Activated T-cell treated with anti-CD3 and anti-CD28 coated beads for 1 hour (primary cell): ENCODE data around the gene DCTN1.

Experiments
- DNase-seq: peaks from one replicate; pipeline ENCODE4 v3.0.0-alpha.2; 2020; ENCODE audit warnings: low read depth

The DCTN1 gene

DNA sequence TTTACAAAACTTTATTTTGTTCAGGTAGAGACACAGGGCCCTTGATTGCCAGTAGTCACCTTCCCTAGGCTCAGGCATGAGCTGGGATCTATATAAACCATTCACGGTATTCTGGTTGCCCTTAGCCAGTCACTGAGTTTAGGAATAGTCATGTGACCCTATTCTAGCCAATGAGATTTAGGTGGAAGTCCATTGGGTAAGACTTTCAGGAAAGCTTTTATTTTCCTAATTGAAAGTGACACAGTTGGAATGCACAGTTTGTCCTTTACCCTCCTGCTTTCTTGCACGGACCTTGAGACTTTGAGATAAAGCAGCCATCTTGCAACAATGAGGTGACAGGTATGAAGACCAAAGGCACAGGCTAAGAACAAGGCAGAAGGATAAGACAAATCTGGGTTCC, 58.4 kb downstream of the DCTN1 start:
- DNase-seq: no peak

- DNase-seq: no peak
Measured at GRCh38 chr2:74317701-74318100, 62.4 kb downstream of the DCTN1 start.

DNA sequence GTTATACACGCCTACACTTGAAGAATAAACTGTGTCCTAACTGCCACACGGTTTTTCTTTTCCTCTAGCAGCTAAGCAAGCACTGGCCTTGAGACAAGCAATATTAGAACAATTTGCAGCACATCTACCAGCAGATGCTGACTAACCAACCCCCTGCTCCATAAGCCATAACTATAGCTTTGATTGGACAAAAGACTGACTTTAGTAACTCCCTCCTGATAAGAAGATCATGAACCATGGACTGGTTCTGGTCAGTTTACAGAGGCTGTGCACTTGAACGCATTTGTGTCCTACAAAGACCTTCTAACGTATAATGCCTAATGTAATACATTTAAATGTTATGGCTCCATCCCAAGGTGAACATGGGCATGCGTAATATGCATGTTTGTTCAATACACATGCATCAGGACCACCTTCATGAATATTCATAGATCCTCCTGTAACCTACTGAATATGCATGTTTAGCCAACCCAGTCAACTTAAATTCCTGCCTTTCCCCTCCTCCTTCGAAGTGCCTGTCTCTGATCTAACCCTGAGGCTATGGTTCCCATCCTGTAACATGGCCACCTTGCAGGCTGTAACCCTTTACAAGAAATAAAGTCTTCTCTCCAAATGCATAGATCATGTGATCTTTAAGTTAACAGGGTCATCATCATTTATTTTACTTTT, 63.4 kb downstream of the DCTN1 start:
- no peak for DNase-seq

GRCh38 chr2:74314107-74314506, 66.0 kb downstream of the DCTN1 start:
- no peak for DNase-seq

DNA sequence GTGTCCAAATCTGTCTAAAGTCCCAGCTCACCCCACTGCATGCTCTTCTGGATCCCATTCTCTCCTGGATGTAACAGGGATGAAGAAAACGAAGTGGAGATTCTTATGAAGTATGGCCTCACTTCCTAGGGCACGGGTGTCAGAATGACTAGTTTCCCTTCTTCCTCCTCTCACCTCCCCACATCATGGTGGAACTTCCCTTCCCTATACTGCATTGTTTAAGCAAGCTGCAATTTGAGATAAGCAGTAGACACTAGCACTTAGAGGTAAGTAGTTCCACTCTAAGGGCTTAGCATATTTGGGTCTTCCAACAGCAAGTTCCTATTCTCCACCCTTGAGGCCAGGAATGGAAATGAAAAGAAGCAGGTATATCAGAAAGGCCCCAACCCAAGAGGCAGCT, 66.6 kb downstream of the DCTN1 start:
- DNase-seq: no peak

- no peak for DNase-seq
Measured at GRCh38 chr2:74312913-74313312, 67.2 kb downstream of the DCTN1 start.
